Amniotic epithelial cell (primary cell): ENCODE data around the gene PANK4.

Experiments
- DNase-seq: peaks from one replicate; pipeline ENCODE4 v3.0.0-alpha.2; 2010; ENCODE audit warnings: low read depth

Gene PANK4

GRCh38 chr1:2497891-2498290 lies 28.5 kb downstream of the PANK4 start:
- no peak for DNase-seq

GRCh38 chr1:2496746-2497145 lies 29.6 kb downstream of the PANK4 start:
- no peak for DNase-seq

- DNase-seq: no peak
Measured at GRCh38 chr1:2496087-2496622, 30.2 kb downstream of the PANK4 start.

- DNase-seq: no peak
Measured at GRCh38 chr1:2495546-2495945, 30.9 kb downstream of the PANK4 start.

GRCh38 chr1:2495026-2495425 lies 31.4 kb downstream of the PANK4 start:
- no peak for DNase-seq

- peak; percentile 85 for DNase-seq
Measured at GRCh38 chr1:2494323-2494693, 32.1 kb downstream of the PANK4 start.

GRCh38 chr1:2493691-2494322 lies 32.6 kb downstream of the PANK4 start:
- DNase-seq: peak; percentile 11

- no peak for DNase-seq
Measured at GRCh38 chr1:2493218-2493617, 33.2 kb downstream of the PANK4 start.

- no peak for DNase-seq
Measured at GRCh38 chr1:2492091-2492490, 34.3 kb downstream of the PANK4 start.

- DNase-seq: no peak
Measured at GRCh38 chr1:2489615-2490014, 36.8 kb downstream of the PANK4 start.

GRCh38 chr1:2488688-2489087 lies 37.7 kb downstream of the PANK4 start:
- no peak for DNase-seq

- no peak for DNase-seq
Measured at GRCh38 chr1:2486558-2486957, 39.8 kb downstream of the PANK4 start.

GRCh38 chr1:2486041-2486440 lies 40.4 kb downstream of the PANK4 start:
- no peak for DNase-seq

GRCh38 chr1:2483970-2484369 lies 42.4 kb downstream of the PANK4 start:
- DNase-seq: no peak

GRCh38 chr1:2483026-2483425 lies 43.4 kb downstream of the PANK4 start:
- DNase-seq: no peak

GRCh38 chr1:2482588-2482987 lies 43.8 kb downstream of the PANK4 start:
- DNase-seq: no peak

- no peak for DNase-seq
Measured at GRCh38 chr1:2481885-2482284, 44.5 kb downstream of the PANK4 start.

GRCh38 chr1:2480986-2481364 lies 45.4 kb downstream of the PANK4 start:
- no peak for DNase-seq

- no peak for DNase-seq
Measured at GRCh38 chr1:2480236-2480985, 46.0 kb downstream of the PANK4 start.

- DNase-seq: no peak
Measured at GRCh38 chr1:2479618-2480017, 46.8 kb downstream of the PANK4 start.

- DNase-seq: no peak
Measured at GRCh38 chr1:2479186-2479585, 47.2 kb downstream of the PANK4 start.

GRCh38 chr1:2477791-2478499 lies 48.5 kb downstream of the PANK4 start:
- no peak for DNase-seq

- DNase-seq: no peak
Measured at GRCh38 chr1:2477309-2477708, 49.1 kb downstream of the PANK4 start.
